GM19324 (cell line): ENCODE data around the gene SIGLEC5.
"Not testable (repeated sequence)": the region's sequence is repeated elsewhere in the genome, so short reads cannot be mapped to it uniquely, and the experiment has no call there.

Experiments
- ATAC-seq: cut with Tn5 transposase; IDR thresholded peaks from one replicate; pipeline ENCODE4 v1.9.1; 2021; ENCODE audit warnings: mild to moderate bottlenecking, moderate library complexity; ENCODE audit not compliant: unreplicated experiment, low FRiP score

The SIGLEC5 gene, protein sequence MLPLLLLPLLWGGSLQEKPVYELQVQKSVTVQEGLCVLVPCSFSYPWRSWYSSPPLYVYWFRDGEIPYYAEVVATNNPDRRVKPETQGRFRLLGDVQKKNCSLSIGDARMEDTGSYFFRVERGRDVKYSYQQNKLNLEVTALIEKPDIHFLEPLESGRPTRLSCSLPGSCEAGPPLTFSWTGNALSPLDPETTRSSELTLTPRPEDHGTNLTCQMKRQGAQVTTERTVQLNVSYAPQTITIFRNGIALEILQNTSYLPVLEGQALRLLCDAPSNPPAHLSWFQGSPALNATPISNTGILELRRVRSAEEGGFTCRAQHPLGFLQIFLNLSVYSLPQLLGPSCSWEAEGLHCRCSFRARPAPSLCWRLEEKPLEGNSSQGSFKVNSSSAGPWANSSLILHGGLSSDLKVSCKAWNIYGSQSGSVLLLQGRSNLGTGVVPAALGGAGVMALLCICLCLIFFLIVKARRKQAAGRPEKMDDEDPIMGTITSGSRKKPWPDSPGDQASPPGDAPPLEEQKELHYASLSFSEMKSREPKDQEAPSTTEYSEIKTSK

DNA sequence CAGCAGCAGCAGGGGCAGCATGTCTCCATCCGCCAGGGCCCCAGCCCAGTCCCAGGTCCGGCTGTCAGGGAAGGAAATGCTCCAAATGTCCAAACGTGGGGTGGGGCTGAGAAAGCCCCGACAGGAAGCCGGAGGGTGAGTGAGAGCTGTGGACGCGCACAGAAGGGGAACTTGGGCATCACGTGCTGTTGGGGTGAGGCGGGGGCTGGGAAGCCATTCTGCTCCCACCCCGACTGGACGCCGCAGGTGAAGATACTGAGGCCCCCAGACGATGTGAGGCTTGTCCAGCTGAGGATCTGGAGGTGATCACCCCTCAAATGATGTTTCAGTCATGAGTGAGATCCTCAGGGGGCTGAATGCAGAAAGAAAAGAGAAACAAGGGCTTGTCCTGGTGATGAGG, at the start of gene SIGLEC5:
SIGLEC5 (minus strand) TSS at position 87 of the 400 bp plus-strand sequence; CDS start at position 21, 66 bp downstream.
- not testable (repeated sequence) for ATAC-seq

DNA sequence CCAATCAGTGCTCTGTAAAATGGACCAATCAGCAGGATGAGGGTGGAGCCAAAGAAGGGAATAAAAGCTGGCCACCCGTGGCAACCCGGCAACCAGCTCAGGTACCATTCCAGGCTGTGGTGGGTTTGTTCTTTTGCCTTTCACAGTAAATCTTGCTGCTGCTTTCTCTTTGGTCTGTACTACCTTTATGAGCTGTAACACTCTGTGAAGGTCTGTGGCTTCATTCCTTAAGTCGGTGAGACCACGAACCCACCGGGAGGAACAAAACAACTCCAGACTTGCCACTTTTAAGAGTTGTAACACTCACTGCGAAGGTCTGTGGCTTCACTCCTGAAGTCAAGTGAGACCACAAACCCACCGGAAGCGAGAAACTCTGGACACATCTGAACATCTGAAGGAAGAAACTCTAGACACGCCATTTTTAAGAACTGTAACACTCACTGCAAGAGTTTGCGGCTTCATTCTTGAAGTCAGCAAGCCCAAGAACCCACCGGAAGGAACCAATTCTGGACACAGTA, 46.4 kb upstream of the SIGLEC5 start:
- ATAC-seq = no peak

DNA sequence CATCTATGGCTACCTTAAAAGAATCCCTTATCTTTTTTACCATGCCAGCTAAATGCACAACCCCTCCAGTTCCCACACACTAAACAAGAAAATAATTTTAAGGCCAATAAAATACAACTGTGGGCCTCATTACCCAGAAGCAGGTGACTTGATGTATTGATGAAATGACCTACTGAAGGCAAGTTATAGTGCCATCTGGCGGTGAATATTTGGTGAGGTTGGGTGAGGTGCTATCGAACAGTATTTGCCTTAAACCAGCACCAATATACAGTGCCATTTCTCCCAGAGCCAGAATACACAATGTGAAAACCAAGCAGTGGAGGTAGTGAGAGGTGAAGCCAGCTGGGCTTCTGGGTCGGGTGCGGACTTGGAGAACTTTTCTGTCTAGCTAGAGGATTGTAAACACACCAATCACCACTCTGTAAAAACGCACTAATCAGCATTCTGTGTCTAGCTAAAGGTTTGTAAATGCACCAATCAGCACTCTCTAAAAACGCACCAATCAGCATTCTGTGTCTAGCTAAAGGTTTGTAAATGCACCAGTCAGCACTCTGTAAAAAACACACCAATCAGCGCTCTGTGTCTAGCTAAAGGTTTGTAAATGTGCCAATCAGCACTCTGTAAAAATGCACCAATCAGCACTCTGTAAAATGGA, 45.8 kb upstream of the SIGLEC5 start:
- ATAC-seq = not testable (repeated sequence)

DNA sequence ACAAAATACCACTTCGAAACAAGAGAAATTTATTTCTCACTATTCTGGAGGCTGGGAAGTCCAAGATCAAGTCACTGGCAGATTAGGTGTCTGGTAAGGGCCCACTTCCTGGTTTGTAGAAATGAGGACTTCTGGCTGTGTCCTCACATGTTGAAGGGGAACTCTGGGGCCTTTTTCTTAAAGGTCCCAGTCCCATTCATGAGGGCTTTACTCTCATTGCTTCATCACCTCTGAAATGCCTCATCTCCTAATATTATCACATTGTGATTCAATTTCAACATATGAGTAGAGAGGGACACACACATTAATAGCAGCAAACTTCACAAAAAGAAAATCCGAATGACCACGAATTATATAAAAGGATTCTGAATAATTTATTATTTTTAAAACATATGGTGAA, 38.0 kb upstream of the SIGLEC5 start:
- ATAC-seq = no peak

DNA sequence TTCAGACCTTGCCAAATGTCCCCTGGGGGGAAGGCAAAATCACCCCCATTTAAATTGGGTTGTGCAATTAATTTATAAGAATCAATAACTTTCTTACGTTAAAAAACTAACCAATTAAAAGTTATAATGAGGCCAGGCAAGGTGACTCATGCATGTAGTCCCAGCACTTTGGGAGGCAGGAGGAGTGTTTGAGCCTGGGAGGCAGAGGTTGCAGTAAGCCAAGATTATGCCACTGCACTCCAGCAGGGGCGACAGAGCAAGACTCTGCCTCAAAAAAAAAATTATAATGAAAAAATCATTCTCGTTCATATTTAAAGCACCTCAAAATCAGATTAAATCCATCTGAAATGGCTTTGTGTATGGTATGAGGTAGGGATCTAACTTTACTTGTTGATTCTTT, 34.8 kb upstream of the SIGLEC5 start:
- ATAC-seq = no peak

DNA sequence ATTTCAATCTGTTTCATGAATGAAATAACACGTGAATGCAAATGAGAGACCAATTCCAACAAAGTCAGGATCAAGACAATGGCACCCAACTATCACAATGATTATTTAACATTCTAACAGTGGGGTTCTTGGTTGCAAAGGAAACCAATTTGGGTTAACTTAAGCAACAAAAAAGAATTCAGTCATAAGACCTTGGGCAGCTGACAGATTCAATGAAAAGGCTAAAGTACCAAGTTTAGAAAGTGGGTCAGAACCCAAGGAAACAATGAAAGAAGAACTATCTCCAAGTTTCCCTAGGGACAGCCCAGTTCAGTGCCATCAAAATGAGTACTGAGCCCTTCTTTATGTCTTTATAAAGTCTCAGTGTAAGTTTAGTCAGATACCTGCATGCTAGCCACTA, 33.9 kb upstream of the SIGLEC5 start:
- ATAC-seq = no peak

DNA sequence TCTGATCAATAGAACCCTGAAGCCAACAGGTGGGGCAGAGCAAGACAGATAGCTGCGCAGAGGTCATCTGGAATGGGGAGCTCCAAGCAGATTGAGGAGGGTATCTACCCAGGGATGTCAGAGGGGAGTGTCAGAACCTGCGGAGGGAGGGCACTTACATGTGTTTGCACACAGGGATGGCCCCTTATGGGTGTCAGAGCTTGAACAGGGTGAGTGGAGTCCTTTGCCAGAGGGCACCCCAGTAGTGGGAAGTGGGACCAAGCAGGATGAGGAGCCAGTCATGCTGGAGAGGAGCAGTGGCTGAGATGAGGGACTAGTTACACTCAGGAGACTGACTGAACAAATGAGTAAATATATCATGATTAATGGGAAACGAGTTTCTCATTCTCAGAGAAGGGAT, 33.4 kb upstream of the SIGLEC5 start:
- ATAC-seq = no peak

DNA sequence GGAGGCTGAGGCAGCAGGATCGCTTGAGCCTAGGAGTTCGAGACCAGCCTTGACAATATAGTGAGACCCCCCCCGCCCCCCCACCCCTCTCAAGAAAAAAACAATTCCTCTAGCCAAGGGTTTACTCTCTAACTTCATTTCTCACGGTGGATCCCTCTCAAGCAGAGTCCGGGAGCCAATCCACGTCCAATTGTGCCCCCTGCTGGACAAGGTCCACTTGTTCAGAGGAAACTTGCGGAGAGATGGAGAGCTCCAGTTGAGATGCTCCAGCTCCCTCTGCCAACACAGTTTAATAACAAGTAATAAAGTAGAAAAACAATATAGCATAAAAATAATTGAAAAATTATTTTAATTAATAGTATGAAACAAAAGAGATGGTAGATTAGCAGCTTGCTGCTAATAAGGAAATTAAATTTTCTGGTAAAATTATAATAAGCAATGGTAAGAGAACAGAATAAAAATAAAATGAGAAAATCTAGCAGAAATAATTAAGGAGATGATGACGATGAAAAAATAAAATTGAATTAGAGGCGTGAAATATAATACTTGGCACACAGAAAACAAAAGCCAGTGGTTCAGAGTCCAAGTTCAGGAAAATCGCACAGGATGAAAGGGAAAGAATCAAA, 30.9 kb upstream of the SIGLEC5 start:
- no peak for ATAC-seq

DNA sequence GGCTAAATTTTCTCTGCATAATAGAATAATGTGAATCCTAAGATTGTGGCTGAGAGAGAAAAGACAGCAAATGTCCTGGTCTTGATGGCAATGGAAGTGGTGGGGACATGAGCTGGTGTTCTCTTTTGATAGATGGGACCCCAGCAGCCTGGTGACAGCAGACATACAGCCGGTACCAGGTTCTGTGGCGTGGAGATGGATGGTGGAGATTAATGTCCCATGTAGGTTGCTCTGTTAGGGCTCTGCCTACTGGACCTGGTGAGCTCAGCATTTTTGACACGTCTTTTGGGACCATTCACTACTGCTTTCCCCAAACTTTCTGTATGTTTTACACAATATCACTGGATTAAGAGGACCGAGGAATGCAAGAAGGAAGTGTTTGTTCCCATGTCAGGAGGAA, 24.6 kb upstream of the SIGLEC5 start:
- no peak for ATAC-seq

DNA sequence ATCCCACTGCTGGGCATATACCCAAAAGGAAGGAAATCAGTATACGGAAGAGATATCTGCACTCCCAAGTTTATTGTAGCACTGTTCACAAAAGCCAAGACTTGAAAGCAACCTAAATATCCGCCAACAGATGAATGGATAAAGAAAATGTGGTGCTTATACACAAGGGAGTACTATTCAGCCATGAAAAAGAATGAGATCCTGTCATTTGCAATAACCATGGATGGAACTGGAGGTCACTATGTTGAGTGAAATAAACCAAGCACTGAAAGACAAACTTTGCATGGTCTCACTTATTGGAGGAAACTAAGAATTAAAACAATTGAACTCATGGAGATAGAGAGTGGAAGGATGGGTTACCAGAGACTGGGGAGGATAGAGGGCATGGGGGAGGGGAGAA, 23.0 kb upstream of the SIGLEC5 start:
- no peak for ATAC-seq

DNA sequence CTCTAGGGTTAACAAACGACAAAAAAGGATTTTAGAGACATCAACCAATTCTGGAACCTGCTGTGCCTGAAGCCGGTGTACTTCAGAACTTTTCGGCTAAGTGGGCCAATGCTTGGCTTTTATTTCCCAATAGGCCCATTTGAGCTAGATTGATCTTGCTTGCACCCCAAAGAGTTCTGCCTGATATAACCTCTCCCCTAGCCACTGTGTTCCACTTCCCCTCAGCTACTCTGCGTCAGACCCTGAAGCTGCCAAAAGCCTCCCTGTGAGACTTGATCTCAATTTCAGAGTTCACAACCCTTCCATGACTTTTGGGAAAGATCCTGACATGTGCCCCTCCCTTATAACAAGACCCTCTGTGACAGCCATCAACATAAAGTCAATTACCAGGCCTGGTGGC, 22.1 kb upstream of the SIGLEC5 start:
- ATAC-seq = no peak

DNA sequence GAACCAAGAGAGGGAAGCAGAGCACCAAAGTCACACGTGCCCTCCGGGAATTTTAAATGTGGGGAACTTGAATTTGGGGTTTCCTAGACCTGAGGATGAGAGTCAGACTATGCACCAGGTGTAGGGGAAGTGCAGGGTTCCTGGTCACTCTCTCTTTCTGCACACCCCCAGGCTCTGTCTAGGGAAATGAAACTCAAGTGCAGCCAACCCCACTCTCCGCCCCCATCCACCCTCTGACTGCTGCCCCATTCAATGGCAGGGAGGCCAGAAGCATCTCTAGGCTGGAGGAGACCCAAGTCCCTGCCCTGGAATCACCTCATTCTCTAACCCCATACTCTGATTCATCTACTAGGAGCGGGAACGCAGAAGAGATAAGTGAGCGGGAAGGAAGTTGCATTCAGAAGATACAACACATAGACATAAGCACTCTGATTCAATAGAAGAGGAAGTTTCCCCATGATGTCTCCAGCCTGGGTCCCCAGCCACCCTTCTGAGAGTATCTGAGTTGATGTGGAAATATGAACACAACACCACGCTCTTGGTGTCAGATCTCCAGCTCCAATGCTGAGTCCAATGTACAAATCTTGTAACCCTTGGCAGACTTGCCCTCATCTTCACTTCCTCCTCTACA, 21.1 kb upstream of the SIGLEC5 start:
- no peak for ATAC-seq

DNA sequence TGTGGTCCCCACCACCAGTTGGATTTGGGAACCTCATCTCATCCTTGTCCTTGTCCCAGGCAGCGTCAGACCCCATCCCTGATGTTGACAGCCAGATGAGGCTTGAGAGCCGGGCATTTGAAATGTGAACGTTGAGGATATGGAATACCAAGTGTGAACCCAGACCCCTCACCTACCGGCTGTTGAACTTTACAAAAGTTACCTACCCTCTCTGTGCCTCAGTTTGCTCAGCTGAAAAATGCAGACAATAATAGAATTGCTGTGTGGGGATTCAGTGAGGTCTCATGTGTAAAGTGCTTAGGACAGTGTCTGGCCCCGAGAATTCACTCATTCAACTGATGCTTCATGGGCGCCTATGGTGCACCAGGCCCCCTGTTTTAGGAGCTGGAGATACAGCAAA, 17.1 kb upstream of the SIGLEC5 start:
- no peak for ATAC-seq

DNA sequence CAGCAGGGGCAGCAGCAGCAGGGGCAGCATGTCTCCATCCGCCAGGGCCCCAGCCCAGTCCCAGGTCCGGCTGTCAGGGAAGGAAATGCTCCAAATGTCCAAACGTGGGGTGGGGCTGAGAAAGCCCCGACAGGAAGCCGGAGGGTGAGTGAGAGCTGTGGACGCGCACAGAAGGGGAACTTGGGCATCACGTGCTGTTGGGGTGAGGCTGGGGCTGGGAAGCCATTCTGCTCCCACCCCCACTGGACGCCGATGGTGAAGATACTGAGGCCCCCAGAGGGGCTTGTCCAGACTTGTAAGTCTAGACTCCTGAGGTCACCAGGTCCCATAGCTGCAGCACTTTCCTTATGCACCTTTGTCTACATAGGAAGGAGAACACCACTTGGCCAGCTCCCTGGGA, 16.5 kb upstream of the SIGLEC5 start, which contains the start of gene SIGLEC14:
SIGLEC14 (minus strand) TSS at position 96 of the 400 bp plus-strand sequence; CDS start at position 30, 66 bp downstream.
- not testable (repeated sequence) for ATAC-seq

DNA sequence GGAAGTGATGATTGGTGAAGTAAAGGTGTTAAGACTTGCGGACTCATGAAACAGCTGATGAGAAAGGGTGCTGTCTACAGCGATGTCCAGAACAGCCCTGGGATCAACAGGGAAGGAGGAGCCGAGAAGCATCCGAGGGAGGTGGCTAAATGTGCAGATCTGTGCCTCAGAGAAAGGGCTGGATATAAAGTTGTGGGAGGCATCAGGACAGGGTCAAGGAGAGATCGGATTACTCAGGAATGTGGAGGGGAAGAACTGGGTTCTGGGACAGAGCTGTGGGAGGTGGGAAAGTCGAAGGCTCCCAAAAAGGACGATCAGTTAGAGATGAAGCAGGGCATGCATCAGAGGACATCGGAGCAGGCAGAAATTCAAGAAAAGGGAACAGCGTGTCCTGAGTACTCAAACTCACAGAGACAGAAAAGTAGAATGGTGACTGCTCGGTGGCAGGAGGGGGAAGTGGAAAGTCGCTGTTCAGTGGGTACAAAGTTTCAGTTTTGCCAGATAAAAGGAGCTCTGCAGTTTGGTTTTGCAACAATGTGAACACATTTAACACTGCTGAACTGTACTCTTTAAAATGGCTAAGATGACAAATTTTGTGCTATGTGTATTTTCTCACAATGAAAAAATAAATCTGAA, 14.6 kb upstream of the SIGLEC5 start:
- no peak for ATAC-seq

DNA sequence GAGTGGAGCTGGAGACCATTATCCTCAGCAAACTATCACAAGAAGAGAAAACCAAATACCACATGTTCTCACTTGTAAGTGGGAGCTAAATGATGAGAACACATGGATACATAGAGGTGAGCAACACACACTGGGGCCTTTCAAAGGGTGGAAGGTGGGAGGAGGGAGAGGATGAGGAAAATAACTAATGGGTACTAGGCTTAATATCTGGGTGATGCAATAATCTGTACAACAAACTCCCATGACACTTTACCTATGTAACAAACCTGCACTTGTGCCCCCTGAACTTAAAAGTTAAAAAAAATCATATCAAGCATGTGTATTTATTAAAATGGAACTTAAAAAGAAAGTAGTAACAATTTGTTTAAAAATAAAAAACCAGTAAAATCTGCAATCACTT, 11.4 kb upstream of the SIGLEC5 start:
- ATAC-seq = no peak

DNA sequence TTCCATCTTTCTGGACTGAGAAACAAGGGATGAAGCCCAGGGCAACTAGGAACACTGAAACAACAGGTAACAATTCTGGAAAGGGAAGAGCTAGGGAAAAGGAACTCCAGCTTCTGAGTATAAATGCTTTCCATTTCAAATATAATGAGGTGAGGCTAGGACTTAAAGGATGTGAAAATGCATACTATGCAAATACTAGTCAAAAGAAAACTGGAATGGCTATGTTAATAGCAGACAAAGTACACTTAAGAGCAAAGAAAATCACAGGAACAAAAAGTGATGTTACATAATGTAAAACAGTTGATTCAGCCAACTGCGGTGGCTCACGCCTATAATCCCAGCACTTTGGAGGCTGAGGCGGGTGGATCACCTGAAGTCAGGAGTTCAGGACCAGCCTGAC, 10.2 kb upstream of the SIGLEC5 start:
- ATAC-seq = no peak

DNA sequence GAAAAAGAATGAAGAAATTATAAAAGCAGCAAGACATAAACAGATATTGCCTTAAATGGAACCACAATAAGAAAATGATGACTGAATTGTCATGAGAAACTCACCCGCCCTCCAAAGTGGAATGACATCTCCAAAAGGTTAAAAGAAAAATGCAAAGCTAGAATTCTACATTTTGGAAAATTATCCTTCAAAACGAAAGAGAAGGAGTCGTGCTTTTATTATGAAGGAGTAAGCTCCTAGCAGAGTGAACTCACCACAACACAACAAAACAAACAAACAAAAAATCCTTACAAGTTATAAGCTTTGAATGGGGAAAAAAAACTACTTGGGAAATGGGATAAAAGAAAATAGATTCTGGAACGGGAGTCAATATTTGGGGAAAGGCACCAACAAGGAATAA, 9.7 kb upstream of the SIGLEC5 start:
- ATAC-seq = no peak

DNA sequence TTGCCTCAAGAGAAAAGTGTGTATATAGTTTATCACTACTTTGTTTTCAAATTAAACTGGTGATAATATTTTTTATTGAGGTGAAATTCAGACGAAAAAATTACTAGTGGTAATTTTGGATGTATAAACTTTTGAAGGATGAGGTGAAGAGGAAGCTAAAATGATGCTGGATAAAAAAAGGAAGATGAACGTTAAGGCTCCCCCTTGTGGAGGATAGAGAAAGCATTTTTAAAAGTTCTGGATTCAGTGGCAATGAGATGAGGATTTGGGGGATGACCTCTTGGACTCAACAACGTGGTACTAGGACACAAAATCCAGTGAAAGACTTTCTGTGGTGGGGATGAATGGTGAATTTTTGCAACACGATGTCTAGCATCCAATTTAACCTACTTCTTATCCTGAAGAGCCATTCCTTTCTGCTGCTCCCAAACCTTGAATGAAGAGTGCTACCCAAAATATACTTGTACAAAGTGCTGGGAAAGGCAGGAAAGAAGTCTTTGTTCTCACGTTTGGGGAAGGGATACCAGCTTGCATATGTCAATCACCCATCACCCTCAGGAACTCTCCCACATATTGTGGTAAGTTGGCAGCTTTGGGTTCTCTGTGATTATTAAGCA, 7.3 kb upstream of the SIGLEC5 start:
- ATAC-seq = no peak

DNA sequence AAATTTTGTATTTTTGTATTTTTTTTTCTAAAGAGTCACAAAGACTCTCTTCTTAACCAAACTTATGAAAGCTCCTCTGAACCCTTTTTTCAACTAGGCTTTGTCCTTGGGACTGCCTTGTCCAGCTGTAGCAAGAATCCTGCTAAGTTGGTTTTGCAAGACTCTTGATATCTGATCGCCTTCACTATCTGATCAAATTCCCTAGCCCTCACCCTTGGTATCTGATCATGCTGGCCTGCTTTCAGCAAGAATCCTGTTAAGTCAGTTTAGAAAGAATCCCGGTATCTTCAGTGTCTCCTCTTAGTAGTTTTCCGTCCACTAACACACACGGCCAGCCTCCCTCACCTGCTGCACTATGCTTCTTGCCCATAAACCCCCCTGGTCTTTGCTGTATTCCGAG, 1.9 kb upstream of the SIGLEC5 start:
- ATAC-seq = no peak
